ENCODE data around the gene ZFAND3. TPM values are rescaled to one million over a fixed set of nuclear protein-coding genes. Genes with fewer than 3 reads are reported as not detected.

ZFAND3 gene
- total and polyA plus RNA-seq, 2 of the 4 experiments (the other 2 are of a cell fraction) = 10.9 to 26.7 TPM

GRCh38 chr6:37850260-37850659 lies 30.7 kb downstream of the ZFAND3 start:
- in situ Hi-C loops (cut with MboI; ENCODE audit: low sequenced_read_pairs) = no loop called here
- Histone ChIP-seq H3K56ac (ENCODE audit: extremely low read depth, insufficient read depth, low read length) (no peak overlapping the region), H3K23ac (ENCODE audit: low read depth, low read length) (no peak overlapping the region; the same call in none of the 2 replicates), H2AK9ac (replicated peaks; ENCODE audit: low read depth, low read length, poor library complexity) (no peak overlapping the region), H3K14ac (replicated peaks; ENCODE audit: low read depth, low read length) (no peak overlapping the region), H3K4me3 (ENCODE audit: insufficient read depth, low read depth, low read length) (no peak overlapping the region), H4K20me1 (ENCODE audit: insufficient read depth, low read length) (peaks cover 88% of the 10 kb centered on the region), H3K9me3 (ENCODE audit: control insufficient read depth, insufficient read depth, low read length) (no peaks in the 10 kb centered on the region), H2BK15ac (ENCODE audit: low read depth, low read length) (no peak overlapping the region), H3K18ac (ENCODE audit: low read depth, low read length) (no peak overlapping the region), H3K27ac (ENCODE audit: insufficient read depth, low read length) (no peak overlapping the region), H4K8ac (ENCODE audit: low read depth in 2 of 2, low read length in 2 of 2) (no peak overlapping the region), H2AFZ (replicated peaks; ENCODE audit: low read length, poor library complexity) (no peak overlapping the region), H2AK5ac (ENCODE audit: low read depth, low read length) (no peak overlapping the region), H3K79me1 (ENCODE audit: low read depth in 1 of 2, low read length in 2 of 2) (peaks cover 22 to 76% of the 10 kb centered on the region in 2 experiments), H3K9ac (ENCODE audit: low read depth, low read length) (no peak overlapping the region), H3K4me1 (ENCODE audit: control insufficient read depth, insufficient read depth, low read length) (peaks cover 9% of the 10 kb centered on the region; the same call in 1 of the 2 replicates), H3K36me3 (ENCODE audit: control insufficient read depth, insufficient read depth, low read length) (peaks cover 2% of the 10 kb centered on the region; the same call in 1 of the 2 replicates), H3K9me1 (ENCODE audit: insufficient read depth, low read length) (peaks cover 22% of the 10 kb centered on the region), H3K27me3 (ENCODE audit: control insufficient read depth, insufficient read depth, low read length) (no peaks in the 10 kb centered on the region), H4K5ac (ENCODE audit: low read depth, low read length) (no peak overlapping the region), H3K4ac (ENCODE audit: low read depth, low read length) (no peak overlapping the region), H2BK5ac (ENCODE audit: low read depth, low read length, poor library complexity, severe bottlenecking) (no peak overlapping the region), H3K4me2 (ENCODE audit: low read depth, low read length) (no peak overlapping the region), H4K91ac (ENCODE audit: insufficient read depth, low read depth, low read length) (no peak overlapping the region), H2BK120ac (ENCODE audit: low read depth, low read length) (no peak overlapping the region), H2BK20ac (ENCODE audit: low read depth, low read length) (no peak overlapping the region)
- BruUV-seq (replicated peaks) = no TSS peak
- intact Hi-C loops (cut with micrococcal nuclease) = no loop called here
- ChIA-PET POLR2A (ENCODE audit: unreplicated experiment) (no interaction called here), CTCF (no interaction called here)
- dilution Hi-C loops (cut with HindIII; ENCODE audit: low sequenced_read_pairs, unreplicated experiment) = no loop called here
- TF ChIP-seq NFE2L2 (IDR thresholded peaks at IDR 0.05; ENCODE audit: low read depth, low read length) (no peak), MAFK (IDR thresholded peaks at IDR 0.05; ENCODE audit: low read depth, low read length) (no peak), RAD21 (IDR thresholded peaks at IDR 0.05; ENCODE audit: low read length) (no peak), MXI1 (IDR thresholded peaks at IDR 0.05; ENCODE audit: borderline replicate concordance, low read depth, low read length) (no peak), CHD1 (IDR thresholded peaks at IDR 0.05; ENCODE audit: low read depth, low read length) (no peak), CEBPB (IDR thresholded peaks at IDR 0.05; ENCODE audit: low read depth, low read length) (no peak), RFX5 (IDR thresholded peaks at IDR 0.05; ENCODE audit: low read depth, low read length) (no peak), MAZ (IDR thresholded peaks at IDR 0.05; ENCODE audit: borderline replicate concordance, low read depth, low read length) (no peak)
- DNase-seq (no peak), ATAC-seq (ENCODE audit: low read depth) (no peak)
- WGBS, 2 experiments (ENCODE audit: extremely low coverage in 2 of 2, insufficient read length in 1 of 2) = 100% methylated on average over 1 of the region's 4 CpGs; no CpG with 5 or more reads in 1 of the 2 experiments

Data from IMR-90 (cell line).